ENCODE results near the gene CEACAM3. TPM values are rescaled to one million over a fixed set of nuclear protein-coding genes. Genes with fewer than 3 reads are reported as not detected.

The CEACAM3 gene
- total RNA-seq, 1 donor from 2014 or later: not detected

DNA sequence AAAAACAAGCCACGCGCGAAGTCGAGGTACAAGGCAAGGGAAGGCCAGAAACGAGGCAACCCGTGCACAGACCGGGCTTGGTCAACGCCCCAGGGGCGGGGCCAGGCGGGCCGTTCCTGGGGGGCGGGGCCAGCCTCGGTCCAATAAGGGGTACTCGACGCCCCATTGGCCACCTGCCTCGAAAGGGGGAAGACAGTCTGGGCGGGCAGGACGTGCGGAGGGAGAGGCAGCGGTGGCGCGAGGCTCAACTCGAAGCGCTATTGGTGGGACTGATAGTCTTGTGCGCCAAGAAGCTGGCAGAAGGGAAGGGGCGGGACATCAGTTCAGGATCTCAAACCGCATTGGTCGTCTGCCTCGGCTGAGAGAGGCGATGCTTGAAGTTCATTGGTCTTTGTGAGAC lies 48.2 kb downstream of the CEACAM3 start, which contains the start of gene LYPD4:
LYPD4 (minus strand) TSS at position 83 of the 400 bp plus-strand sequence. CDS start 5,398 bp downstream, outside the sequence.
- DNase-seq (ENCODE audit: low read depth in 2 of 2): no peak

GRCh38 chr19:41845001-41845050 lies 48.4 kb downstream of the CEACAM3 start, which contains the start of gene DMRTC2:
DMRTC2 (plus strand) TSS chr19:41845042; CDS start chr19:41847429, 2,387 bp downstream.
- DNase-seq (ENCODE audit: low read depth in 2 of 2): no peak

DNA sequence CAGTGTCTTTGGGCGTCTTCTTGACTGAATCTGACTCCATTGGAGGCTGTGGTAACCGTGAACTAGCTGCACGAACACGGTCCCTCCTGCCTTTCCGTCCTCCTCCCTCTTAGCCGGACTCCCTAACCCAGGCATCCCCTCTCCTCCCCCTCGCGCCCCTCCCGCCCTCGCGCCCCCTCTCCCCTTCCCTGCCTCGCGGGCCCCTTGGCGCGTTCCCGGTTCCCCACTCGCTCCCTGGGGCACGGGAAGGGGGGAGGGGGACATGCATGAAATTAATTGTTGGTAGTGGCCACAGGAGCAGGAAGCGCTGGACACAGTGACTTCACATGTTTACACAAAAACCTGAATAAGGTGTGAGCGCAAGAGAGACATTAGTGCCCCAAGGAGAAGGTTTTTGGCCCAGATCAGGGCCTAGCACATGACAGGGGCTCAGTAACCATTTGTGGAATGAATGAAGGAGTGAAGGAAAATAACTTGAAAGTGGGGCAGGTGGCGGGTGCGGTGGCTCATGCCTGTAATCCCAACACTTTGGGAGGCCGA lies 48.7 kb downstream of the CEACAM3 start:
- no peak for DNase-seq (ENCODE audit: low read depth in 2 of 2)

- DNase-seq (ENCODE audit: low read depth in 2 of 2): no peak
Measured at GRCh38 chr19:41847351-41848105, 51.1 kb downstream of the CEACAM3 start.

GRCh38 chr19:41848666-41849065 lies 52.3 kb downstream of the CEACAM3 start:
- no peak for DNase-seq (ENCODE audit: low read depth in 2 of 2)

DNA sequence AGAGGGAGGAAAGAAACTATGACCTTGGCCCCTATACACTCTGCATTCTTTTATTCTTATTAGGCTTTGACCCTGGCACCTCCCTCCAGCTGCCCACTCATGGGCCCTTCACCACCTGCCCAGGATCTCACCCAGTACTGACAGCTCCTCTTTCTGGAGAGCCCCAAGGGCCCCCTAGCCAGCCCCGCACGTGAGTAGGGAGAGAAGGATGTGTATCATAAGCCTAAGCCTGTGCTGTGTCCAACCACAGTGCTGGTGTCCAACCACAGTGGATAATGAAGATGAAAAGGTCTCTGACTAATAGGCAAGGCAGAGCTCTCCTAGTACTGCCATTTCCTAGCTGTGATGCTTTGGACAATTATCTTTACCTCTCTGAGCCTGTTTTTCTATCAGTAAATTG lies 52.7 kb downstream of the CEACAM3 start:
- DNase-seq (ENCODE audit: low read depth in 2 of 2): no peak

GRCh38 chr19:41850381-41850780 lies 54.0 kb downstream of the CEACAM3 start:
- no peak for DNase-seq (ENCODE audit: low read depth in 2 of 2)

DNA sequence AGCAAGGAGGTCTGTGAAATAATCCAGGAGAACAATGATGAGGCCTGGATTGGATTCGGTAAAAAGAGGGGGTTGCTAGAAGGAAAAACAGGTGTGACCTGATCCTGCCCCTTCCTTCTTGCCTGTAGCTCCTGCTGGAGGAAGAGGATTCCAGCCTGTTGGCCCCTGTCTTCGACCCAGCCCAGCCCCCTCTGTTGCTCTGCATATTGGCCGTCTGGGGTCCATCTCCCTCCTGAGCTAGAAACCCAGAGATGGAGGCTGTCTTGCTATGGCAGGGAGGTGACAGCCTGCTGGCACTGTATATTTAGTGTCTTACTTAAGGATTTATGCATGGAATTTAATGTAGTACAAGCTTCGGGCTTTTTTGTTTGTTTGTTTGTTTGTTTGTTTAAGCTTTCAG lies 55.1 kb downstream of the CEACAM3 start:
- no peak for DNase-seq (ENCODE audit: low read depth in 2 of 2)

DNA sequence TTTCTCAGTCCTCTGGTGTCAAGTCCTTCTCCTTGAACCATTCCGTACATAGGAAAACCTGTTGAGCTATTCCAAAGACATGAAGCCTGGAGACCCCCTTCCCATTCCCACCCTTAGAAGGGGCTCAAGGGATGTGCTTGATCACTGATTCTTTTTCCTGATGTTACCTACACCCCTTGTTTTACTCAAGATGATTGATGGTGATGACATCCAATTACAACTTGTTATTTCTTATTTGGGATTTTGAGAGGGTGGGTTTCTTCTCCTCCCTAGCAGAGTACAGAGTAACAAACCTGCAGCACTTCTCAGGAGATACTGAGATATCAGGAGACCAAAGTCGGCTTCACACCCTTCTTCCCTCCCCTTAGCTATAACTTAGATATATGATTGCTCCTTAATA lies 57.0 kb downstream of the CEACAM3 start:
- DNase-seq (ENCODE audit: low read depth in 2 of 2): no peak

GRCh38 chr19:41853768-41854167 lies 57.4 kb downstream of the CEACAM3 start:
- DNase-seq (ENCODE audit: low read depth in 2 of 2): no peak

GRCh38 chr19:41859213-41859617 lies 62.8 kb downstream of the CEACAM3 start:
- DNase-seq (ENCODE audit: low read depth in 2 of 2): no peak

GRCh38 chr19:41859618-41860418 lies 63.4 kb downstream of the CEACAM3 start, which contains the start of gene RPS19:
RPS19 (plus strand) TSS chr19:41860255; CDS start chr19:41860775, 520 bp downstream.
- peak; percentile 97 to 98 for DNase-seq (ENCODE audit: low read depth in 2 of 2)

DNA sequence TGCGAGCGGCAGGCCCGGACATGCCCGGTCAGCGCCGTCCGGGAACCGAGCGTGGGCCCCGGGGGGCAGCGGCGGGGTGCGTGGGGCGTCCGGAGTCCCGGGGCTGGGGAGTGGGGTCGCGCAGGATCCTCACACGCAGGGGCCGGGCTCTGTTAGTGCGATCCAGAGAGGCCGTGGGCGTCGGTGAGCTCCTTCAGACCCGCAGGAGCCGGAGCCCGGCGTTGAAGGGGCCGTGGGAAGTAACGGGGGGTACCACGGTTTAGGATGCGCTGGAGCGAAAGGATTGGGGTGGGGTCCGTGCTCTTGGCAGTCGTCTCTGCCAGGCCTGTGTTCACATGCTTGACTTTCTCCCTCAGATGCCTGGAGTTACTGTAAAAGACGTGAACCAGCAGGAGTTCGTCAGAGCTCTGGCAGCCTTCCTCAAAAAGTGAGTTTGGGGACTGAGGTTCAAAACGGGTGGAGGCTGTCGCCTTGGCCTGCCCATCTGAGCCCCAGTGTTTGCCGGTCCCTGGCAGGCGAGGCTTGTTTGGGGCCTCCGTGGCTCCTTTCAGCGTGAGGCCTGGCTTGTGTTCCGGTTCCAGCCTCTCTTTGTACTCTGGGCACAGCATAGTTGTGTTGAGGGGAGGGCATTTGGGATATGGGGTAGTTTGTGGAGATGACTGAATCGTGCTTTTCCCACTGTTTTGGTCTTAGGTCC lies 64.2 kb downstream of the CEACAM3 start:
- DNase-seq (ENCODE audit: low read depth in 2 of 2): peak in 1 of 2 donors; percentile 24

Other genes with a start within 250 kb of the CEACAM3 start
- gene CEACAM21, start 220.4 kb upstream of the CEACAM3 start, total RNA-seq: 10.8 and 17.7 TPM in 2 replicates
- not detected in 2 replicates for gene CEACAM4, start 169.5 kb upstream of the CEACAM3 start, total RNA-seq
- gene CEACAM7, start 108.3 kb upstream of the CEACAM3 start, total RNA-seq: 0.39 and 3.9 TPM in 2 replicates
- not detected in 2 replicates for gene CEACAM5, start 88.0 kb upstream of the CEACAM3 start, total RNA-seq
- gene CEACAM6, start 41.1 kb upstream of the CEACAM3 start, total RNA-seq: not detected in 2 replicates
- not detected in 2 replicates for gene LYPD4, start 48.1 kb downstream of the CEACAM3 start, total RNA-seq
- not detected in 2 replicates for gene DMRTC2, start 48.5 kb downstream of the CEACAM3 start, total RNA-seq
- 398 and 471 TPM in 2 replicates for gene RPS19, start 63.7 kb downstream of the CEACAM3 start, total RNA-seq
- gene CD79A, start 80.7 kb downstream of the CEACAM3 start, total RNA-seq: 0.13 and 0.25 TPM in 2 replicates
- gene ARHGEF1, start 86.6 kb downstream of the CEACAM3 start, total RNA-seq: 27.9 and 35.0 TPM in 2 replicates
- not detected in 2 replicates for gene ERFL, start 131.9 kb downstream of the CEACAM3 start, total RNA-seq
- 104 and 137 TPM in 2 replicates for gene RABAC1, start 162.7 kb downstream of the CEACAM3 start, total RNA-seq
- gene ATP1A3, start 197.6 kb downstream of the CEACAM3 start, total RNA-seq: under 0.01 TPM in 1 of 2 replicates, not detected in the other

Data from dermis microvascular lymphatic vessel endothelial cell (primary cell).